ENCODE measurements around the gene DACT3. TPM values are rescaled to one million over a fixed set of nuclear protein-coding genes. Genes with fewer than 3 reads are reported as not detected.

The DACT3 gene
- polyA plus RNA-seq, 1 of the 3 experiments (the other 2 are of a cell fraction): 9.5 TPM

GRCh38 chr19:46617601-46618000, 43.4 kb downstream of the DACT3 start:
- Histone ChIP-seq H3K27me3 (ENCODE audit: insufficient read depth) (no peaks in the 10 kb centered on the region), H3F3A (replicated peaks; ENCODE audit: insufficient read depth) (peaks cover 4% of the 10 kb centered on the region), H3K4me2 (no peak overlapping the region), H3K79me2 (ENCODE audit: insufficient read depth) (no peaks in the 10 kb centered on the region), H3K4me1 (ENCODE audit: control insufficient read depth in 1 of 2, insufficient read depth in 2 of 2, low read depth in 1 of 2, low read length in 1 of 2) (peaks cover 4 to 48% of the 10 kb centered on the region in 2 experiments; a peak in 3 of 4 replicates), H2AFZ (ENCODE audit: low read depth) (no peak overlapping the region), H3K9me2 (no peaks in the 10 kb centered on the region), H3K9me3 (no peaks in the 10 kb centered on the region), H3K9ac (no peak overlapping the region), H4K20me1 (ENCODE audit: insufficient read depth) (no peaks in the 10 kb centered on the region), H3K36me3 (replicated peaks in 1 of 2; ENCODE audit: control insufficient read depth in 1 of 2, insufficient read depth in 2 of 2, low read length in 1 of 2) (no peaks in the 10 kb centered on the region), H3K4me3 (ENCODE audit: low read depth in 2 of 2, low read length in 1 of 2) (no peak overlapping the region), H3K27ac (ENCODE audit: low read depth in 2 of 2, low read length in 1 of 2) (peak overlapping the region in 1 of 2 experiments; percentile 91; a peak in 2 of 4 replicates)
- ChIA-PET CTCF (interaction anchor here (0.8 to 23.7 kb wide), 12 partner anchors 14 to 246 kb away, joined by 3 to 471 read pairs (median 6); partner anchors contain the start of genes CALM3 and DACT3), POLR2A (interaction anchor here (1.0 to 2.8 kb wide), 4 partner anchors 13 to 44 kb away, joined by 4 to 40 read pairs (median 12); partner anchors contain the start of genes DACT3 and GNG8)
- TF ChIP-seq FOSL2 (IDR thresholded peaks at IDR 0.05; ENCODE audit: borderline replicate concordance, low read depth) (no peak), MXI1 (IDR thresholded peaks at IDR 0.05; ENCODE audit: low read depth, low read length) (no peak), CHD2 (IDR thresholded peaks at IDR 0.05; ENCODE audit: low read length, partially characterized antibody) (no peak), TCF12 (IDR thresholded peaks at IDR 0.05) (no peak), EP300 (IDR thresholded peaks at IDR 0.05; ENCODE audit: borderline replicate concordance in 1 of 2, low read depth in 1 of 2, low read length in 1 of 2) (no peak), IRF3 (IDR thresholded peaks at IDR 0.05; ENCODE audit: low read depth, low read length) (no peak), JUND (IDR thresholded peaks at IDR 0.05) (no peak), RCOR1 (IDR thresholded peaks at IDR 0.05; ENCODE audit: low read length) (no peak), TAF1 (IDR thresholded peaks at IDR 0.05; ENCODE audit: borderline replicate concordance, low read depth, low read length) (no peak), FOXJ3 (CRISPR knock-in tag; IDR thresholded peaks at IDR 0.05) (no peak), FOXM1 (IDR thresholded peaks at IDR 0.05; ENCODE audit: low read depth) (no peak), SMC3 (IDR thresholded peaks at IDR 0.05; ENCODE audit: low read depth, low read length) (no peak), CTCF (IDR thresholded peaks at IDR 0.05) (no peak)
- DNase-seq: no peak
- 92% methylated on average over 5 of the region's 6 CpGs for WGBS (ENCODE audit: low lambda C conversion rate)

- H4K20me1 ChIP-seq (ENCODE audit: insufficient read depth): no peaks in the 10 kb centered on the region
- DNase-seq: peak; percentile 90
- no peak overlapping the region for H2AFZ ChIP-seq (ENCODE audit: low read depth)
- H3K36me3 ChIP-seq (replicated peaks in 1 of 2; ENCODE audit: control insufficient read depth in 1 of 2, insufficient read depth in 2 of 2, low read length in 1 of 2): no peaks in the 10 kb centered on the region
- no peak overlapping the region for H3K4me3 ChIP-seq (ENCODE audit: low read depth in 2 of 2, low read length in 1 of 2)
- peak overlapping the region in 1 of 2 experiments; percentile 91; a peak in 2 of 4 replicates for H3K27ac ChIP-seq (ENCODE audit: low read depth in 2 of 2, low read length in 1 of 2)
- no peaks in the 10 kb centered on the region for H3K27me3 ChIP-seq (ENCODE audit: insufficient read depth)
- peaks cover 7% of the 10 kb centered on the region for H3F3A ChIP-seq (replicated peaks; ENCODE audit: insufficient read depth)
- no peak overlapping the region for H3K4me2 ChIP-seq
- ChIA-PET POLR2A (interaction anchor here (1.0 to 2.8 kb wide), 5 partner anchors 12 to 45 kb away, joined by 3 to 40 read pairs (median 11); partner anchors contain the start of genes DACT3 and GNG8), CTCF (interaction anchor here (0.8 to 23.7 kb wide), 13 partner anchors 13 to 247 kb away, joined by 3 to 471 read pairs (median 5); partner anchors contain the start of genes CALM3 and DACT3)
- H3K4me1 ChIP-seq (ENCODE audit: control insufficient read depth in 1 of 2, insufficient read depth in 2 of 2, low read depth in 1 of 2, low read length in 1 of 2): peaks cover 4 to 44% of the 10 kb centered on the region in 2 experiments; a peak in 3 of 4 replicates
- WGBS (ENCODE audit: low lambda C conversion rate): 51% methylated on average over 16 of the region's 17 CpGs
- H3K9ac ChIP-seq: no peak overlapping the region
- H3K9me3 ChIP-seq: no peaks in the 10 kb centered on the region
- H3K79me2 ChIP-seq (ENCODE audit: insufficient read depth): no peaks in the 10 kb centered on the region
- no peaks in the 10 kb centered on the region for H3K9me2 ChIP-seq
- TF ChIP-seq NRF1 (IDR thresholded peaks at IDR 0.05; ENCODE audit: low read depth, low read length) (no peak), IRF3 (IDR thresholded peaks at IDR 0.05; ENCODE audit: low read depth, low read length) (no peak), GATA2 (CRISPR knock-in tag; IDR thresholded peaks at IDR 0.05) (no peak), TCF12 (IDR thresholded peaks at IDR 0.05) (peak; percentile 59), CTCF (IDR thresholded peaks at IDR 0.05) (peak; percentile 60), FOXM1 (IDR thresholded peaks at IDR 0.05; ENCODE audit: low read depth) (no peak), USF2 (IDR thresholded peaks at IDR 0.05; ENCODE audit: borderline replicate concordance, low read depth, low read length) (no peak), EP300 (IDR thresholded peaks at IDR 0.05; ENCODE audit: borderline replicate concordance in 1 of 2, low read depth in 1 of 2, low read length in 1 of 2) (no peak; a peak in 1 of 4 replicates), YY1 (IDR thresholded peaks at IDR 0.05; ENCODE audit: low read depth) (no peak)
Measured at GRCh38 chr19:46616631-46617322, 44.2 kb downstream of the DACT3 start.

Data from SK-N-SH (cell line).